PFSK-1 (cell line): ENCODE results near the gene CALCOCO1.

Source experiments
- FOXP2 ChIP-seq: optimal IDR thresholded peaks from 2 replicates; pipeline ENCODE3; 2011; ENCODE audit warnings: borderline replicate concordance, control low read depth, inconsistent platforms; ENCODE audit not compliant: insufficient read depth; ENCODE audit errors: extremely low read length, extremely low read depth
- POLR2AphosphoS5 ChIP-seq: IDR thresholded peaks from 2 replicates; pipeline ENCODE4 v1.6.1; 2012; ENCODE audit warnings: low read depth, mild to moderate bottlenecking, control low read depth, low read length, moderate library complexity
- SIN3A ChIP-seq: IDR thresholded peaks from 2 replicates; pipeline ENCODE4 v1.6.1; 2012; ENCODE audit warnings: mild to moderate bottlenecking, low read length, moderate library complexity, borderline replicate concordance; ENCODE audit not compliant: insufficient read depth
- TAF1 ChIP-seq: IDR thresholded peaks from 2 replicates; pipeline ENCODE4 v1.6.1; 2012; ENCODE audit warnings: low read length, control low read depth, borderline replicate concordance; ENCODE audit not compliant: insufficient read depth
- TF ChIP-seq, protein P1 (sequence below), 2 experiments: IDR thresholded peaks; 2 replicates each; pipeline versions ENCODE4 v1.6.1 to v1.8.0; 2011 to 2012; ENCODE audit warnings: low read depth in 2 of 2, low read length in 2 of 2, control low read depth in 1 of 2, inconsistent platforms in 1 of 2, mild to moderate bottlenecking in 1 of 2, moderate library complexity in 1 of 2; ENCODE audit not compliant: insufficient read depth in 1 of 2

CALCOCO1 gene

GRCh38 chr12:53754188-53754585, 26.9 kb upstream of the CALCOCO1 start:
- TF ChIP-seq POLR2AphosphoS5 (no peak), FOXP2 (no peak), TAF1 (no peak)
- TF ChIP-seq, protein P1, sequence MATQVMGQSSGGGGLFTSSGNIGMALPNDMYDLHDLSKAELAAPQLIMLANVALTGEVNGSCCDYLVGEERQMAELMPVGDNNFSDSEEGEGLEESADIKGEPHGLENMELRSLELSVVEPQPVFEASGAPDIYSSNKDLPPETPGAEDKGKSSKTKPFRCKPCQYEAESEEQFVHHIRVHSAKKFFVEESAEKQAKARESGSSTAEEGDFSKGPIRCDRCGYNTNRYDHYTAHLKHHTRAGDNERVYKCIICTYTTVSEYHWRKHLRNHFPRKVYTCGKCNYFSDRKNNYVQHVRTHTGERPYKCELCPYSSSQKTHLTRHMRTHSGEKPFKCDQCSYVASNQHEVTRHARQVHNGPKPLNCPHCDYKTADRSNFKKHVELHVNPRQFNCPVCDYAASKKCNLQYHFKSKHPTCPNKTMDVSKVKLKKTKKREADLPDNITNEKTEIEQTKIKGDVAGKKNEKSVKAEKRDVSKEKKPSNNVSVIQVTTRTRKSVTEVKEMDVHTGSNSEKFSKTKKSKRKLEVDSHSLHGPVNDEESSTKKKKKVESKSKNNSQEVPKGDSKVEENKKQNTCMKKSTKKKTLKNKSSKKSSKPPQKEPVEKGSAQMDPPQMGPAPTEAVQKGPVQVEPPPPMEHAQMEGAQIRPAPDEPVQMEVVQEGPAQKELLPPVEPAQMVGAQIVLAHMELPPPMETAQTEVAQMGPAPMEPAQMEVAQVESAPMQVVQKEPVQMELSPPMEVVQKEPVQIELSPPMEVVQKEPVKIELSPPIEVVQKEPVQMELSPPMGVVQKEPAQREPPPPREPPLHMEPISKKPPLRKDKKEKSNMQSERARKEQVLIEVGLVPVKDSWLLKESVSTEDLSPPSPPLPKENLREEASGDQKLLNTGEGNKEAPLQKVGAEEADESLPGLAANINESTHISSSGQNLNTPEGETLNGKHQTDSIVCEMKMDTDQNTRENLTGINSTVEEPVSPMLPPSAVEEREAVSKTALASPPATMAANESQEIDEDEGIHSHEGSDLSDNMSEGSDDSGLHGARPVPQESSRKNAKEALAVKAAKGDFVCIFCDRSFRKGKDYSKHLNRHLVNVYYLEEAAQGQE (IDR thresholded peaks at IDR 0.05; ENCODE audit: insufficient read depth in 1 of 2, low read depth in 2 of 2, low read length in 2 of 2) = no peak

GRCh38 chr12:53752621-53753020, 25.4 kb upstream of the CALCOCO1 start:
- TF ChIP-seq TAF1 = no peak
- TF ChIP-seq POLR2AphosphoS5 = no peak
- TF ChIP-seq SIN3A = no peak
- TF ChIP-seq FOXP2 = no peak
- TF ChIP-seq, protein P1 (IDR thresholded peaks at IDR 0.05; ENCODE audit: insufficient read depth in 1 of 2, low read depth in 2 of 2, low read length in 2 of 2) = no peak

GRCh38 chr12:53752192-53752601, 24.9 kb upstream of the CALCOCO1 start:
- TF ChIP-seq, protein P1 (IDR thresholded peaks at IDR 0.05; ENCODE audit: insufficient read depth in 1 of 2, low read depth in 2 of 2, low read length in 2 of 2) = no peak
- TF ChIP-seq SIN3A = no peak
- no peak for TF ChIP-seq FOXP2
- no peak for TF ChIP-seq POLR2AphosphoS5
- TF ChIP-seq TAF1 = no peak

DNA sequence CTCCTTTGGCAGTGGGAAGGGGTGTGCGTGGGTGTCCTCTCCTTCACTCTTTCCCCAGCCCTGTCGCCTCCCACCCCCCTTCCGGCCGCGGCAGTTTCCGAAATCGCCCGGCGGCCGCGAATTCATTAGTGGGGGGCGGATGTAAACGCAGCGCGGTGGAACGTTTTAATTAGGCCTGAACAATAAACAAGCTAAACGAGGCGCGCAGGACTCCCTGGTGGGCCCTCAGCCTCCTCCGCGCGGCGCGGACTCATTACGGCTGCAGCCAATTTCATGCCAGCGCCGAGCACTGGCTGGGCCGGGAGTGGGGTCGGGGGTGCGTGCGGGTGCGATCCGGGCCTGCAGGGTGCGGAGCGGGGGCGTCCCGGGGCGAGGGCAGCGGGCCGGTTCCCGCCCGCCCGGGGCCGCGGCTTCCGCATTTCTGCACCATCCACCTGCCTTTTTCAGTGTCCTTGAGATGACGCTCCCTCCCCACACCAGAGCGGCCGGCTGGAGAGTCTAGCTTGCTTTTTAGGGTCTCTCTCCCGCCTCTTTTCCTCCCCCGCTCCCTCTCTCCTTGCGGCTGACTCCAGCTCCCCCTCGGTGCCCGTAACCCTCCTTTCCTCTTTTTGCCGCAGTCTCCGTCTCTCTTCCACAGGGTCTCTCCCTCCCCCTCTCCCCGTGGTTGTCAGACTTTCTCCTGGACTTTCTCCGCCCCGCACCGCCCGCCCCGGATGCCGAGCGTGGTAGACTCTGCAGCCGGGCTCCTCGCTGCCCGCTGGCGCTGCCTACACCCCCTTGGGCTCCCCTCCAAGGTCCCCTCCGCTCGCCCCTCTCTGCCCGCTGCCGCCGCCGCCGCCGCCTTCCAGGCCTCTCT, 24.3 kb upstream of the CALCOCO1 start, which contains the start of gene CISTR:
Gene CISTR (minus strand): TSS at position 644 of the 856 bp plus-strand sequence.
- no peak for TF ChIP-seq TAF1
- TF ChIP-seq FOXP2 = no peak
- TF ChIP-seq, protein P1 (IDR thresholded peaks at IDR 0.05; ENCODE audit: insufficient read depth in 1 of 2, low read depth in 2 of 2, low read length in 2 of 2) = no peak
- no peak for TF ChIP-seq SIN3A
- TF ChIP-seq POLR2AphosphoS5 = no peak
